ENCODE measurements around the gene CHID1. TPM values are rescaled to one million over a fixed set of nuclear protein-coding genes. Genes with fewer than 3 reads are reported as not detected.

Gene CHID1
- total RNA-seq, 2 donors from 2014 or later: 61.2 to 195 TPM

DNA sequence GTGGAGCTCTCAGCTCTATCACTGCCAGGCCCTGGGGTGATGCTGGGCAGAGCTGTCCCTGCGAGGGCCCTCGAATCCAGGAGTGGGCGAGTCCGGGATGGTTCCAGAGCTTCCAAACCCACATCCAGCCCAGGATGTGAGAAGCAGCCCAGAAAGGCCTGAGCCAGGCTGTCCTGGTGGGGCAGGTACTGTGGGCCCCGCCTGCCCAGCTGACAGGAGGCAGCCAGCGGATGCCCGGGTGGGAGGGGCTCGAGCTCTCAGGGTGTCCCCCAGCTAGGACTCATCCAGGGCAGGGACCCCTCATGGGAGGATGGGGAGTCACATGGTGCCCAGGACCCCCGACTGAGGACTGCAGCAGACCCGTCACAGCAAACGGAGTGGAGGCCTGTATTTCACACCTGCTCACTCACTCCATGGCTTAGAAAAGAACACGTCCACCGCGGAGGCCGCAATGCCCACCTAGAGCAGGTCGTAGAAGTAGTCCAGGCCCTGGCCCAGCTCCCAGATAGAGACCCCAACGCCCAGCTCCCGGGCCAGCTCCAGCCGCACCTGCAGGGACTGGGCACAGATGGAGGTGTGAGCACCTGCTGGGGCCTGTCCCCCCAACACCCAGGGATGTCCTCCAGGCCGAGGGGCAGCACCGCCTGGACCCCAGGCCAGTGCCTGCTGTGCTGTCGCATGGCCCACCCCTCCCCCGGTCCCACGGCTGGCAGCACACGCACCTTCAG lies 41.0 kb downstream of the CHID1 start:
- ATAC-seq (ENCODE audit: insufficient number of reproducible peaks, low FRiP score, low read depth): no peak
- Histone ChIP-seq H3K36me3 (peaks cover 6% of the 10 kb centered on the region), H3K9me3 (no peaks in the 10 kb centered on the region), H3K27ac (no peak overlapping the region), H3K27me3 (replicated peaks; ENCODE audit: insufficient read depth) (no peaks in the 10 kb centered on the region), H3K4me1 (ENCODE audit: control insufficient read depth in 1 of 2, low read depth in 2 of 2) (no peaks in the 10 kb centered on the region), H3K4me3 (no peak overlapping the region)
- no peak for DNase-seq (ENCODE audit: low spot score)
- TF ChIP-seq, protein P1, sequence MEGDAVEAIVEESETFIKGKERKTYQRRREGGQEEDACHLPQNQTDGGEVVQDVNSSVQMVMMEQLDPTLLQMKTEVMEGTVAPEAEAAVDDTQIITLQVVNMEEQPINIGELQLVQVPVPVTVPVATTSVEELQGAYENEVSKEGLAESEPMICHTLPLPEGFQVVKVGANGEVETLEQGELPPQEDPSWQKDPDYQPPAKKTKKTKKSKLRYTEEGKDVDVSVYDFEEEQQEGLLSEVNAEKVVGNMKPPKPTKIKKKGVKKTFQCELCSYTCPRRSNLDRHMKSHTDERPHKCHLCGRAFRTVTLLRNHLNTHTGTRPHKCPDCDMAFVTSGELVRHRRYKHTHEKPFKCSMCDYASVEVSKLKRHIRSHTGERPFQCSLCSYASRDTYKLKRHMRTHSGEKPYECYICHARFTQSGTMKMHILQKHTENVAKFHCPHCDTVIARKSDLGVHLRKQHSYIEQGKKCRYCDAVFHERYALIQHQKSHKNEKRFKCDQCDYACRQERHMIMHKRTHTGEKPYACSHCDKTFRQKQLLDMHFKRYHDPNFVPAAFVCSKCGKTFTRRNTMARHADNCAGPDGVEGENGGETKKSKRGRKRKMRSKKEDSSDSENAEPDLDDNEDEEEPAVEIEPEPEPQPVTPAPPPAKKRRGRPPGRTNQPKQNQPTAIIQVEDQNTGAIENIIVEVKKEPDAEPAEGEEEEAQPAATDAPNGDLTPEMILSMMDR (IDR thresholded peaks at IDR 0.05): no peak

DNA sequence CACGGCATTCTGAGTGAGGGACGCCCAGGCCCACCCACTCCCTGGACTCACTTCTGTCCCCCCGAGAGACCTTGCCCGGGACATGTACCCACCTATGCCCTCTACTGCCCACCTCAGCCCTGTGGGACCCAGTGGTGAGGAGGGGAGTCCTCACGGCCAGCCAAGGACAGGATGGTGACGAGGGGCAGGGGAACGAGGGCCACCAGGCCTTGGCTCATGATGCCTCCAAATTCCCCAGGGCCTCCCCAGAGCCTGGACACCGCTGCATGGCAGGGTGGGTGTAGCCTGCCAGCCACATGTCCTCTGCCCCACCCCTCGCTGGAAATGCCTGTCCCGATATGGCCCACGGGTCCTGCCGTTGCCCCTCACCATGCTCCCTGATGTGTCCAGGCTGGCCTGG lies 41.8 kb downstream of the CHID1 start:
- TF ChIP-seq, protein P1 (IDR thresholded peaks at IDR 0.05): no peak
- no peak overlapping the region for H3K4me3 ChIP-seq
- no peaks in the 10 kb centered on the region for H3K4me1 ChIP-seq (ENCODE audit: control insufficient read depth in 1 of 2, low read depth in 2 of 2)
- no peaks in the 10 kb centered on the region for H3K9me3 ChIP-seq
- no peak overlapping the region for H3K27ac ChIP-seq
- DNase-seq (ENCODE audit: low spot score): no peak
- H3K27me3 ChIP-seq (replicated peaks; ENCODE audit: insufficient read depth): no peaks in the 10 kb centered on the region
- no peak for ATAC-seq (ENCODE audit: insufficient number of reproducible peaks, low FRiP score, low read depth)
- peaks cover 6% of the 10 kb centered on the region for H3K36me3 ChIP-seq

DNA sequence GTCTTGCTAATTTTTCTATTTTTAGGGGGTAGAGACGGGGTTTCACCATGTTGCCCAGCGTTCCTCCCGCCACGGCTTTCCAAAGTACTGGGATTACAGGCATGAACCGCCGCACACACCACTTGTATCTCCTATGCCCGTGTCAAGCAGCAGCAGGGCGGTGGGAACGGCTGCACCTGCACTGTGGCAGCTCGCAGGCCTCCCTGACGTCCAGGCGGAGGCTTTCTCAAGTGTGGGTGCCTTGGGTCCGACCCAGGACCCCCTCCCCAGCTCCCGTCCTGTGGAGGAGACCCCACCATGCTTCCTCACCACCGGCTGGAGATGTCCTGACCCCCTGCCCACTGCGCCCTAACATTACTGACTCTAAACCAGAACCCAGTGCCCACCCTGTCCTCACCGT lies 42.2 kb downstream of the CHID1 start:
- H3K9me3 ChIP-seq: no peaks in the 10 kb centered on the region
- no peaks in the 10 kb centered on the region for H3K4me1 ChIP-seq (ENCODE audit: control insufficient read depth in 1 of 2, low read depth in 2 of 2)
- H3K27ac ChIP-seq: no peak overlapping the region
- ATAC-seq (ENCODE audit: insufficient number of reproducible peaks, low FRiP score, low read depth): no peak
- H3K36me3 ChIP-seq: peaks cover 6% of the 10 kb centered on the region
- H3K4me3 ChIP-seq: no peak overlapping the region
- TF ChIP-seq, protein P1 (IDR thresholded peaks at IDR 0.05): no peak
- DNase-seq (ENCODE audit: low spot score): no peak
- no peaks in the 10 kb centered on the region for H3K27me3 ChIP-seq (replicated peaks; ENCODE audit: insufficient read depth)

DNA sequence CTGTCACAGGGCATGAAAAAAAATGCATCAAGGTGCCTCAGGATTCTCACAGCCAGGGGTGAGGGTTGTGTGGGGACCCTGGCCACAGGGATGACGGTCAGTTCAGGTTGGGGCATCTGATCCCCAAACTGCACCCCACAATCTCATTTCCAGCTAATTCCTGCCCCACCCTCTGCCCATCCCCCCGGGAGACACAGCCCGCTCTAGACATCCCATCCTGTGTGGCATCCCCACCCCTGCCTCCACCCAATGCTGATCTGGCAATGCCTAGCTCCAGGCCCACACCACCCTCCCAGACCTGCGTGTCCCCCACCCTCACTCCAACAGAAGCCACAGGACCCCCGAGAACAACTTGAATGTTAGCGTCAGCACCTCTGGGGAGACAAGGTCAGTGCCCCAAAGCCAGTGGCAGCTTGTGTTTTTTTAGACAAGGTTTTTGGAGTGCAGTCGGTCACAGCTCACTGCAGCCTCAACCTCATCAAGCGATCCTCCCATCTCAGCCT lies 42.7 kb downstream of the CHID1 start:
- no peak for ATAC-seq (ENCODE audit: insufficient number of reproducible peaks, low FRiP score, low read depth)
- Histone ChIP-seq H3K36me3 (peaks cover 6% of the 10 kb centered on the region), H3K27ac (no peak overlapping the region)

DNA sequence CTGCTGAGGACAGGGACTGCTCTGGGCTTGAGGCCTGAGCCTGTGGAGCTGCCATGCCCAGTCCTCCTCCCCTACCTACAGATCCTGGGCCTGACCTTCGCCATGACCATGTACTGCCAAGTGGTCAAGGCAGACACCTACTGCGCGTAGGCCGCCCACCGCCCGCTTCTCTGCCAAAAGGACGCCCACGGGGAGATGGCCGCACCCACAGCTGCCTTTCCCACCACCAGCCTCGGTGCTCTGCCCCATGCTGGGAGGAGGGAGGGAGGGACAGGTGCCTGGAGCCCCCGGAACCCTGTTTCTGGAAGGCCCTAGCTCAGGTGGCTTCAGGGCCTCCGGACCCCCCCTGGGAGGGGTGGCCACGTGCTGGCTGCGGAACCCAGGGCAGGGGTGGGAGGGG lies 44.1 kb downstream of the CHID1 start:
- Histone ChIP-seq H3K4me1 (ENCODE audit: control insufficient read depth in 1 of 2, low read depth in 2 of 2) (no peaks in the 10 kb centered on the region), H3K4me3 (no peak overlapping the region), H3K9me3 (no peaks in the 10 kb centered on the region), H3K36me3 (peaks cover 6% of the 10 kb centered on the region), H3K27me3 (replicated peaks; ENCODE audit: insufficient read depth) (no peaks in the 10 kb centered on the region), H3K27ac (no peak overlapping the region)
- TF ChIP-seq, protein P1 (IDR thresholded peaks at IDR 0.05): no peak
- DNase-seq (ENCODE audit: low spot score) (no peak), ATAC-seq (ENCODE audit: insufficient number of reproducible peaks, low FRiP score, low read depth) (no peak)

More for the DNA sequence above, 42.7 kb downstream of the CHID1 start:
- TF ChIP-seq, protein P1 (IDR thresholded peaks at IDR 0.05): no peak
- H3K27me3 ChIP-seq (replicated peaks; ENCODE audit: insufficient read depth): no peaks in the 10 kb centered on the region
- no peaks in the 10 kb centered on the region for H3K9me3 ChIP-seq
- H3K4me3 ChIP-seq: no peak overlapping the region
- no peak for DNase-seq (ENCODE audit: low spot score)
- H3K4me1 ChIP-seq (ENCODE audit: control insufficient read depth in 1 of 2, low read depth in 2 of 2): no peaks in the 10 kb centered on the region

All from thoracic aorta (tissue), 2 donors.